Transverse colon (tissue), 4 donors: ENCODE measurements around the gene LAPTM4A.

Experiments used
- CTCF ChIP-seq, 5 experiments: fragments of 200-600 bp in 3 of 5; fragments of 450-650 bp in 2 of 5; sonication (generic) in 3 of 5; IDR thresholded peaks; 1 replicate in 2 of 5; 2 replicates in 3 of 5; pipeline ENCODE4 v1.5.1; 2016 to 2017; ENCODE audit warnings: antibody characterized with exemption in 5 of 5, inconsistent platforms in 3 of 5, mild to moderate bottlenecking in 2 of 5, moderate library complexity in 1 of 5
- EP300 ChIP-seq: sonication (generic); formaldehyde crosslinking; IDR thresholded peaks from one replicate; pipeline ENCODE4 v1.6.1; 2017; ENCODE audit warnings: antibody characterized with exemption, low read depth
- POLR2AphosphoS5 ChIP-seq, 3 donors: sonication (generic); formaldehyde crosslinking; IDR thresholded peaks; one replicate each; pipeline ENCODE4 v1.6.1; 2016; ENCODE audit warnings: antibody characterized with exemption in 3 of 3

DNA sequence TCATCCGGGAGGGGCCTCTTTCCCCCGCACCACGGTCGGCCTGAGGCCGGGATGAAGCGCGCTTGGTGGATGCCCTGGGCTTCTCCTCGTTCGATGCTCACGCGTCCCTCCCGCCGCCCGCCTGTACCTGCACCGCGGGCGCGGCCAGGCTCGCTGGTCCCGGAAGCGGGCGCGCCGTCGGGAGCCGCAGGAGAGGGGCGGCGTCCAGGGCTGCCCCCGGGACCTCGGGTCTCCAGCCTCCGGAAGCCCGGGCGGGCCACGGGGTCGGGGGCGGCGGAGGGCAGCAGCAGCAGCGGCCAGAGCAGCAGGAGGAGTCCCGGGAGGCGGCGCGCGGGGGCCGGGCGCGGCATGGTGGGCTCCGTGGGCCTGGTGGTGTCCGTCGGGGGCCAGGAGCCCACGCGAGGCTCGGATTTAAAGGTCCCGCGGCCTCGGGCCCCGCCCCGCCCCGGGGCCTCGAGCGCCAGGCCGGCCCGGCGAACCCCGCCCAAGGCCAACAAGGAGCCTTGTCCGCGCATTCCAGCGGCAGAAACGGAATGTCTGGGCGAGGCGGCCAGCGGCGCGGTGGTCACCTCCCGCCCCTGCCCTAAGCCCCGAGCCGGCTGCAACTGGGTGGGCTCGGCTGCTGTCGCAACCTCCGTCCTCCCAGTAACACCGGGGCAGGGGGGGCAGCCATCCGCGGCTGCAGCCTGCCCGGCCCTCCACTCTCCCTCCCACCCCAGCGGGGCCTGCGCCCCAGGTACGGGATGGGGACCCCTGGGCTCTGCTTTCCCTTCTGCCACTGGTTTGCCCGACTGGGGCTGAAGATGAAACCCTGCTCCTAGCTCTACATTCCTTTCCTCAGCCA, 38.9 kb downstream of the LAPTM4A start, which contains the start of gene MATN3:
- TF ChIP-seq EP300 = no peak
- no peak for TF ChIP-seq CTCF (IDR thresholded peaks at IDR 0.05)
- no peak for TF ChIP-seq POLR2AphosphoS5 (IDR thresholded peaks at IDR 0.05)
